HL-60 (cell line): ENCODE measurements around the gene HOXD12.

Source experiments
- DNase-seq, 2 experiments: peaks; one replicate each; pipeline ENCODE4 v3.0.0-alpha.2; 2010 to 2020; ENCODE audit warnings: low read depth in 1 of 2, low spot score in 1 of 2
- H3K27ac ChIP-seq: fragments of 250-450 bp; sonication (Bioruptor Pico); replicated peaks from 2 replicates; pipeline ENCODE4 v1.5.1; 2020; ENCODE audit warnings: mild to moderate bottlenecking, moderate library complexity
- H3K27me3 ChIP-seq: fragments of 250-450 bp; sonication (Bioruptor Pico); 2 replicates; pipeline ENCODE4 v1.5.1; 2021; ENCODE audit warnings: mild to moderate bottlenecking, moderate library complexity; ENCODE audit not compliant: insufficient read depth, poor library complexity, severe bottlenecking
- H3K4me3 ChIP-seq: replicated peaks from 2 replicates; pipeline ENCODE4 v1.5.1; 2011; ENCODE audit warnings: mild to moderate bottlenecking, control low read depth, low read length; ENCODE audit not compliant: insufficient read depth
- GABPA ChIP-seq: IDR thresholded peaks from 2 replicates; pipeline ENCODE4 v1.6.1; 2012; ENCODE audit warnings: low read depth
- POLR2AphosphoS5 ChIP-seq: IDR thresholded peaks from 2 replicates; pipeline ENCODE4 v1.6.1; 2012; ENCODE audit warnings: low read depth
- REST ChIP-seq: IDR thresholded peaks from 2 replicates; pipeline ENCODE4 v1.6.1; 2012; ENCODE audit warnings: low read depth; ENCODE audit not compliant: insufficient replicate concordance
- SPI1 ChIP-seq: IDR thresholded peaks from 2 replicates; pipeline ENCODE4 v1.6.1; 2012; ENCODE audit warnings: low read depth, mild to moderate bottlenecking, borderline replicate concordance
- TF ChIP-seq, protein P1 (sequence below): IDR thresholded peaks from one replicate; pipeline ENCODE4 v1.5.1; 2011; ENCODE audit warnings: low read length, control low read depth, inconsistent platforms; ENCODE audit not compliant: insufficient read depth

The HOXD12 gene

DNA sequence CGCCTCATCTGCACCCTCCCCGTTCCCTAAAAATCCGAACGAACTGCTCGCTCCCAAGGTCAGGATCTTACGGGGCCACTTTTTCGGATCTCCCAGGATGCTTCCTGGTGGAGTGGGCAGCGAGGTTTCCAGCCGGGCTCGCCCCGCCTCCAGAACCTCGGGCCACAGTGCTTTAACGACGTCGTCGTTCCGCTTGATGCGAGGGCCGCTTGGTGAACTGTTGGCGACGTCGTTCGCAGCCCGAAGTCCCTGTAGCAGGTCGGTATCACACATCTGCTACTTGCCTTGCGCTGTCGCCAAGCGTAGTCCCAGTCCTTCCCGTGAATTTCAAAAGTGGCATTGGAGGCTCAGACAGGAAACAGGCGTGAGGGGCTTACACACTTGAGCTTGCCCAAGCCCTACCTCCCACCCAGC lies 31.2 kb upstream of the HOXD12 start:
- TF ChIP-seq REST = no peak
- no peak for TF ChIP-seq POLR2AphosphoS5
- TF ChIP-seq SPI1 = no peak
- TF ChIP-seq GABPA = no peak
- TF ChIP-seq, protein P1, sequence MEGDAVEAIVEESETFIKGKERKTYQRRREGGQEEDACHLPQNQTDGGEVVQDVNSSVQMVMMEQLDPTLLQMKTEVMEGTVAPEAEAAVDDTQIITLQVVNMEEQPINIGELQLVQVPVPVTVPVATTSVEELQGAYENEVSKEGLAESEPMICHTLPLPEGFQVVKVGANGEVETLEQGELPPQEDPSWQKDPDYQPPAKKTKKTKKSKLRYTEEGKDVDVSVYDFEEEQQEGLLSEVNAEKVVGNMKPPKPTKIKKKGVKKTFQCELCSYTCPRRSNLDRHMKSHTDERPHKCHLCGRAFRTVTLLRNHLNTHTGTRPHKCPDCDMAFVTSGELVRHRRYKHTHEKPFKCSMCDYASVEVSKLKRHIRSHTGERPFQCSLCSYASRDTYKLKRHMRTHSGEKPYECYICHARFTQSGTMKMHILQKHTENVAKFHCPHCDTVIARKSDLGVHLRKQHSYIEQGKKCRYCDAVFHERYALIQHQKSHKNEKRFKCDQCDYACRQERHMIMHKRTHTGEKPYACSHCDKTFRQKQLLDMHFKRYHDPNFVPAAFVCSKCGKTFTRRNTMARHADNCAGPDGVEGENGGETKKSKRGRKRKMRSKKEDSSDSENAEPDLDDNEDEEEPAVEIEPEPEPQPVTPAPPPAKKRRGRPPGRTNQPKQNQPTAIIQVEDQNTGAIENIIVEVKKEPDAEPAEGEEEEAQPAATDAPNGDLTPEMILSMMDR = no peak
- H3K4me3 ChIP-seq = no peak overlapping the region
- DNase-seq = no peak
- H3K27me3 ChIP-seq = peaks cover 70% of the 10 kb centered on the region
- H3K27ac ChIP-seq = no peak overlapping the region

GRCh38 chr2:176071330-176072291 lies 28.0 kb upstream of the HOXD12 start:
- TF ChIP-seq, protein P1 = no peak
- peak; percentile 20; the same call in 1 of the 2 replicates for TF ChIP-seq SPI1
- TF ChIP-seq REST = no peak
- no peak for TF ChIP-seq GABPA
- no peak for TF ChIP-seq POLR2AphosphoS5
- H3K4me3 ChIP-seq = no peak overlapping the region
- H3K27me3 ChIP-seq = peaks cover 83% of the 10 kb centered on the region
- no peak for DNase-seq
- H3K27ac ChIP-seq = no peak overlapping the region

GRCh38 chr2:176072292-176072669 lies 27.3 kb upstream of the HOXD12 start:
- DNase-seq = no peak
- Histone ChIP-seq H3K4me3 (no peak overlapping the region), H3K27me3 (peaks cover 83% of the 10 kb centered on the region), H3K27ac (no peak overlapping the region)
- TF ChIP-seq POLR2AphosphoS5 = no peak
- no peak for TF ChIP-seq SPI1
- TF ChIP-seq, protein P1 = no peak
- no peak for TF ChIP-seq REST
- no peak for TF ChIP-seq GABPA
